NCI-H2171 treated with DMSO at 0.1 percent for 48 hours (cell line): ENCODE data around the gene C1orf94.

ENCODE experiments used
- DNase-seq: peaks from one replicate; lab custom pipeline; 2025; lab: John Stamatoyannopoulos, UW

Gene C1orf94

DNA sequence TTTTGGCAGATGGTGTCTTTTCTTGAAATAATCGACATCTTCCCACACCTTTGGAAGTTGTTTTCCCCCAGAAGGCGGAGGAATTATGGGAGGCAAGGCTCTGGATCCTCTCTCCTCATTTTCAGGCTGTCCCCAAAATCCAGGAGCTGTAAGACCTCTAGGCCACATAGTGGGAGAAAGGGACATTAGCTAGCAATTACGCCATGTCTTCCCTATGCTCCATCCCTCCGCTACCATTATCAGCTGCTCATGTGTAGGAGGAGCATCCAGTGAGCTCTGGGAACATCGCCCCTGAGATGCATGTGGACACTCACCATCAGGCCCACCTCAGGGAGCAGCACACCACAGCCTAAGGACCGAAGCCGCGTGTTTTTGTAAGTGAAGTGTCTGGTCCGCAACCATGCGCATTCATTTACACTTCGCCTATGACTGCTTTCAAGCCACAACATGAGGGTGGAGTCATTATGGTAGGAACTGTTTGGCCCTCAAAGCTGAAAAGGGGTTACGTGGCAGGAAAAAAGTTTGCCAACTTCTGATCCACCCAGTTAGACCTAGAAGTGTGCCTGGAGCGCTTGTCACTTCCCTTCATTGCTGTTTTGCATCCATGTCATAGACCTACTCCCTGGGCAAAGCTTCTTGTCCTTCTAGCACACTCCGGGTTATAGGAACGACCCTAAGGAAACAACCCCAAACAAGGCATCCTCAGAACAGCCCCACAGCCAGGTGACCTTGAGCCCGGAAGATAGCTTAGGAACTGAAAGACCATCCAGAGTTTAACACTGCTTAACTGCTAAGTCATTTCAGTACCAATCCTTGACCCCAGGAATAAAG lies 85.5 kb downstream of the C1orf94 start:
- DNase-seq = no peak

DNA sequence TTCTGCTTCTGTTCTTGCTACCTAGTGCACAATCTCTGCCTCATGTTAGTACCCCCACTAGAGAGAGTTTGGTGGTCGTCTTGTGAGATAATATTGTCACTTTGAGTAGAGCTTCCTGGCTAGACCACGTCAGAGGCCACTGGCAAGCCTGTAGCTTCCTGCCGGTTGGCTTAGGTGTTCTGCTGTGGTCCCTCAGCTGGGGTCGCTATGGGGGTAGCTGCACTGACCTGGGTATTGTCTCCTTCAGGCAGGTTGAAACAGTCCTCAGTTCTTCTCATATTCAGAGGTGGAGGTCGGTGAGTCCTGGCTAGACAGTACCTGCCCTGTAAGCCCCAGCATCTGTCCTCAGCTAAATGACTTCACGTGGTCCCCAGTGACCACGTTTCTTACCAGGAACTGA lies 86.2 kb downstream of the C1orf94 start:
- no peak for DNase-seq

DNA sequence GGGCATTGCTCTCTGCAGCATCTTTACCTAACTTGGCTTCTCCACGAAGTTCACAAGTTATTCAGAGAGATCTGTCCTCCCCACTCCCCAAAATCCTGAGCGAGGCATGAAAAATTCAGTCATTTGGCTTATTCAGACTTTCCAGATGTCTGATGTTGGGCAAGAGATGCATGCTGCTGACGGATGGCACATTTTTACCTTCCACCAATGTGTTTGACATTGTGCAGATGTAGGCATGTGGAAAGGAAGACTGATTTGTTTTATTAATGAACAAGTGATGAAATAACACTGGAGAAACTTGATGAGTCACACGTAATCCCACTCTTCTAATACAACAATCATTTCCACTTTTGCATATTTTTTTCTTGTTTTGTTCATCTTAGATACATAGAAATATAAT lies 86.7 kb downstream of the C1orf94 start:
- DNase-seq = no peak

DNA sequence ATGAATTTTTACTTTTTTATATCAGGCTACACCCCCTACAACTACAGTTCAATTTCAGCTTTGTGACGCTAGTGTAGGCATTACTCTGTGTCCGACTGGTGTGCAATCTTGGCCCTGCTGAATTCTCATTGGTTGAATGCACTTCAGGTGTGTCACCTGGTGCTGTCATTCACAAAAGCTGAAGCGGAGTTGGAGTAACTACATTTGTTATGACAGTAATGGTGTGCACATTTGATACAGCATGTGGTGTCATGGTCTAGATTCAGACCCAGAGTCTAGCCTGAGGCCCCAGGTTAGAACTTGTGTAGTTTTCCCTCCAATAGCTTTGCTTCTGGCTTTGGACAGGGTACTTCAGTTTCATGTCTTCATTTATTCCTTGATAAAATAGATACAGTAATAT lies 88.7 kb downstream of the C1orf94 start:
- no peak for DNase-seq

DNA sequence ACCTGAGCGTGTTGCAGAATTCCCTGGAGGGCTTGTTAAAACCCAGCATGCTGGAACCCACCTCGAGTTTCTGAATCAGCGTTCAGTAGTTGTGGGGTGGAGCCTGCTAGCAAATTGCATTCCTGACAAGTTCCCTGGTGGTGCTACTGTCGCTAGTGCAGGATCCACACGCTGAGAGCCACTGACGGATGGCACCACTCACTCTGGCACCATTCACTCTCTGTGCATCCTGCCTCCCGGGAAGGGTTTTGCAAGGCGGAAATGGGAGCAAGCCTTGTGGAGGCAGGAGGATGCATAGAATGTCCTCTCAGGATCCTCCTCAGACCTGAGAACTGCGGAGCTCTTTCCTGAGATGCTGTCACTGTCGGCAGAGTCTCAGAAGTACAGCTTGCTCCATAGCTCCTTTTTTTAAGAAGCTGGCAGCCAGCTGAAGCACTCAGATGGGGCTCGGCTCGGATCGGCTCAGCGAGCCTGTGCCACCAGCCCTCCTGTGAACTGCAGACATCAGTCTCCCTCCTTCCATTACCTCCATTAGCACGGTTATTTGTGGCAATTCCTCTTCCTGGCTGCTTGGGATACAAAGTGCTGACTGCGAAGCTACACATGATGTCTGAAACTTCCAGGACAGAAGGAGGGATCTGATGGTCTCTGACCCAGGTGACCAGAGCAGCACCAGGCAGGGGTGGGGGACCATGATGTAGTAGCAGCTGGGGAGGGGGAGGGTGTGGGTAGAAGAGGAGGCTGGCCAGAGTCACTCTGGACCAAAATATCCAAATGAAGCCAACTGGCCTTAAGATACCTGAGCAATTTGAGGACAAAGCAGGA lies 89.6 kb downstream of the C1orf94 start:
- DNase-seq = peak; percentile 83

DNA sequence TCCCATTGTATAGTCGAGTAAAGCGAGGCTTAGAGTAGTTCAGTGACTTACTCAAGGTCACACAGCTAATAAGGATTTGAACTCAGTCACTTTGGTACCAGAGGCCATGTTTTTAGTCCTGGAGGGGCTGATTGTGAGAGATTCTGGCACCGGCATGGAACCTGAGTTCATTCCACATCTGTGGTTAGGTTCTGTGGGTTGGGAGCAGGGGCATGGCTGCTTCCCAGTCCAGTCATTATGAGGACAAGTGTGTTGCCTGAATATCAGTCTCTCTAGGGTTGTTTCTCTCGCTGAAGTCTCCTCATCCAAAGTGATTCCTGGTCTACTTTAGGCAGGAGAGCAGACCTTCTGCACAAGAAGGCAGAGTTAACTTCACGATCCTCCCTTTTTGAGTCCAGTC lies 90.6 kb downstream of the C1orf94 start:
- no peak for DNase-seq

DNA sequence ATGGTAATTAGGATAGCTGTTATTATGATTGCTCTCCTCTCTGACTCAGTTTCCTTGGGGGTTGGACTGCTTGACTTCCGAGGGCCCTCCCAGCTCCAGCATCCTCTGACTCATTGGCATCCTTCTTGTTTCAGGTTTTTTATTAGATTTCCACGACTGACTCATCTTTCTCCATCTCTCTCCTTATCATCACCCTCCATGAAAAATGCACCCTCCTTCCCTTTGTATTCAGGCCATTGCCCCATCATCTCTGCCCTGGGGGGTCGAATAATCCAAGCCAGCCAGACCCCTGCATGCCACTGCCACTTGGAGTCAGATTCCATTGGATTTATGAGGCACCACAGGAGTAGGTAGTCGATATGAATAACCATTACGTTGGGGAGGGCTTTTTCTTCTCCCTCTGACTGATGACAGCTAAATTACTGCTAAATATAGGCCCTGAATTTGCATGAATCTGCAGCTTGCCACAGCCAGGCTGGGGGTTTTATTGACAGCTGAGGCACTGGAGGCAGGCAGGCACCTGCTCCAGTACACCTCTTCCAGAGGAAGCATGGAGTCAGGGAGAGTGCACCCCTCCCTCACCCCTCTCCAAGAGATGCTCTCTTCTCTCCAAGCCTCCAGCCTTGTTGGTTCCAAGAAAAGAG lies 91.7 kb downstream of the C1orf94 start:
- no peak for DNase-seq
